H54 (cell line): ENCODE data around the gene LRRC19.

ENCODE experiments used
- DNase-seq: peaks from one replicate; pipeline ENCODE4 v3.0.0; 2011; ENCODE audit warnings: low spot score, mixed read lengths; ENCODE audit not compliant: insufficient read length
- FAIRE-seq: peaks from 3 replicates; lab custom pipeline; 2011; peaks lifted over from hg19 to GRCh38; lab: Jason Lieb, UNC
- POLR2A ChIP-seq: IDR thresholded peaks from 2 replicates; pipeline ENCODE4 v1.6.1; 2011; ENCODE audit warnings: low read depth, mild to moderate bottlenecking, low read length

LRRC19 gene

DNA sequence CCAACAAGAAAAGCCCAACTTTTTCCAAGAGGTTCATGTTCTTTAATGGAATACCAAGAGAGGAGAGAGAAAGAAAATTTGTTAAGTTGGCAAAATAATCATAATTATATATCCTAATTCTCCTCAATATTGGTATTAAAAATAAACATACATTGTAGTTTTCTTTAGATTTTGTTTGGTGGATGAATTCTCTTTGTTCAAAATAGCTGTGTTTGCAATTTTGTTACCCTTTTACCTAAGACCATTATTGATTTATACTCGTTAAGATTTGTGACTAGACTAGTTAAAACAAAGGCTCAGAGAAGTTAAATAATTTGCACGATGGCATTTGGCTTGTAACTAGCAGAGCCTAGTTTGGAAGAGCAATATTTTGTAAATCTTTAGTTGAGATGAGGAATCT is 9.7 kb downstream of the LRRC19 start:
- FAIRE-seq: no peak

DNA sequence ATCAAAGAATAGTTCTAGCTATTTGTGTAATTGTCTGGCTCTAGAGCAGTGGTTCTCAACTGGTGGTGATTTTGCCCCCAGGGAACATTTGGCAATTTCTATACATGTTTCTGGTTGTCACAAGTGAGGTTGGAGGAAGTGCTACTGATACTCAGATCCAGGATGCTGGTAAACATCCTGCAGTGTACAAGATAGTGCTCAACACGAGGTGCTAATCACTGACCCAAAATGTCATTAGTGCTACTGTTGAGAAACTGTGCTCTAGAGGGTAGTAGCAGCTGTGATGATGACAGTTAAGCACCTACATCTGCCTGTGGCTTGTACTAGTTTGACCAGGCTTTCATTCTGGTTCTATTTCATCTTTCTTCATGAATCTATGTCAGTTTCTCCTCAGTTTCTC is 22.1 kb downstream of the LRRC19 start:
- DNase-seq: no peak
- no peak for TF ChIP-seq POLR2A
- no peak for FAIRE-seq

More for the DNA sequence above, 9.7 kb downstream of the LRRC19 start:
- DNase-seq: no peak
- no peak for TF ChIP-seq POLR2A

DNA sequence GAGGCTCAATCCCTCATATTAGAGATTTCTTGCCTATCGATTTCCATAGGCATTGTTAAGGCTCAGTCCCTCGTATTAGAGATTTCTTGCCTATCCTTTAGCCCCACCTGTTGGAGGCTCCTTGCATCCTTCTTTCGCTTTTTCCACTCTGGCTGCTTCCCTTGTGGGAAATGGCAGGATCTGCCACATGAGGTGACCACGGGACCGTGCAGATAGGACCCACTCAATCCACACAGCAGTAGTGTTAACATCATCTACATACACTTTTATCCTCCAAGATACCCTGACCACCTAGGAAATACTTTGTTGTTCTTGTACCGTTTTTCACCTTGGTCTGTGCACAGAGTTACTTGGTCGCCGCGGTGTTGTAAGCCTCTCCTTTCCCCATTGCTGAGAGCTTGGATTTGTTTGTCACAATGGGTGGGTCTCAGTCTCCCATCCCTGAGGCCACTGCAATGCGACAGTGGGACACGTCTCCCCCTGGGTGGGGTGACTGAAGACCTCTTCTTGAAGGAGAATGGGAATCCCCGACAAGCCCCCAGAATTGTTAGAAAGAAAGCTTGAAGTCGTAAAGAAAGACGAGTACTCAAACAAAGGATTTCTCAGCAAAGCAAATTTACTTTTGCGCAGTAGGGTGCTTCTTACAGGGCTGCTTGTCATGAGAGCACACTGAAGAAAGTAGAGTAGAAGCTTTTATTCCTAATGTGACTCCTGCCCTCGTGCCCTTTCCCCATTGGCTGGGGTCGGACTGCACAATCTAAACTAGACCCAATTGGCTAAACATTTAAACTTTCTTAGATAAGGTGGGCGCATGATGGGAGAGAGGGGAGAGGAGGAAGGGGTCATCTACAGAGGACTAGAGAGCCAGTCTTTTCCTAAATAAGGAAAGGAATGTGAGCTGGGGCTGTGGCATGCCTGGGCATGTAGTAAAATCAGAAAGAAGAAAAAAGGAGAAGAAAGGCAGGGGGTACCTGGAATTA is 29.5 kb downstream of the LRRC19 start:
- TF ChIP-seq POLR2A: no peak
- FAIRE-seq (peak; percentile 96), DNase-seq (no peak)

DNA sequence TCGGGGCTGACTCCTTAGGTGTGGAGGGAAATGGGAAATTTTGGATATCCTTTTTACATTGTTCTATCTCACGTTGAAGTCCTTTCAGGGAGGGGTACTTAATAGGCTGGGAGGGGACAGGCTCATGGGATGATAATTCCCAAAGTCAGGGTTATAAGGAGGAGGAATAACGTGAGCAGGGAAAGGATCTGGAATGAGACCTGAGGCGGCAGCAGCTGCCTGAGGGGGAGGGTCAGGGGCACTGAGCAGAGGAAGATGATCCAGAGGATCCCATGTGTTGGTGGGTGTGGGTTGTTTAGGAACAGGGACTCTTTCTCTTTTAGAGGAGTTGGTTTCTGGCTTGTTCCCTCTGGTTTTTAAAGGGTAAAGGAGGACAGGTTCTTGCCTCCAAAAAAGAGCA is 30.5 kb downstream of the LRRC19 start:
- DNase-seq: no peak
- FAIRE-seq: no peak
- no peak for TF ChIP-seq POLR2A

DNA sequence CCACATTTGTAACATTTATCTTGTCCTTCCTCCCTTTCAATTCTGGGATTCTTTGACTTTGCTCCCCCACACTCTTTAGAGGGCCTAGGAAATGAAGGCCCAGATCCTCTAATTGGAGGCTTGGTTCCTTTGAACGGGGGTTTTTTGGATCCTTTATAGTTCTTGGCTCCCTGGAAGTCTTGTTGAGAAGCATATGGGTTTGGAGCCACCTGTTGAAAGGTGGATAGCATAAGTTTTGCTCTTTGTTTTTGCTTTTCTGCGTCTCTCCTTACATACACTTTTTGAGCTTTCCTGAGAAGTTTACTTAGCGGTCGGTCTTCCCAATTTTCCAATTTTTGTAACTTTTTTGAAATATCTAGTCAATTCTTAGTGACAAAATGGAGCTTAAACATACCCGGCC is 31.5 kb downstream of the LRRC19 start:
- no peak for FAIRE-seq
- no peak for DNase-seq
- TF ChIP-seq POLR2A: no peak

DNA sequence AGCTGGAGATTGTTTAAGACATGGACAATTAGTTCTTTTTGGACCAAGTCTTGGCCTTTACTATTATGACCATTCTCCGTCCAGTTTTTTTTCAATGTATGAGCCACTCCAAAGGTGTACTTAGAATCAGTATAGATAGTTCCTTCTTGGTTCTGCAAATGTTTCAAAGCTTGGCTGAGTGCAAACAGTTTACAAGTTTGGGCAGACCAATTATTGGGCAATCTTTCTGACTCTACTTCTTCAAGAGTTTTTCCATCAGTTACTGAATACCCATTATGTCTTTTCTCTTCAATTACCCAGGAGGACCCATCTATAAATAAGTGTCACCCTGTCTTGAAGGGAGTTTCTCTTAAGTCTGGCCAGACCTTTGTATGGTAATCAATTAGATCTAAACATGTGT is 33.8 kb downstream of the LRRC19 start:
- DNase-seq (no peak), FAIRE-seq (no peak)
- TF ChIP-seq POLR2A: no peak

DNA sequence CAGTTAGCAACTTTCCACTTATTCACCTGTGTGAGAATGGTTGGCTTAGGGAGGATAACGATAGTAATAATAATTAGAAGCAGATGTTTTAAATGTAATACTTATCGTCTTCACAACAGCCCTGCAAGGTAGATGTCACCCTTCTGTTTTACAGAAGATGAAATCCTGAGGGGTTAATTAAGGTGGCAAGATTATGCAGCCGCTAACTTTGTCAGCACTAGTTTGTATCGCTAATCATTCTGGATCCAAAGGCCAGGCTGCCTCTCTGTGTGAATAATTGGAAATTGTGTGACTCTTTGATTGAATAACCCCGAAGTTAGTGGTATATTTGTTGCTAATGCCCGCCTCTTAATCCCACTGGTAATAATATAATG is 48.6 kb downstream of the LRRC19 start:
- DNase-seq: no peak
- no peak for TF ChIP-seq POLR2A
- FAIRE-seq: no peak

DNA sequence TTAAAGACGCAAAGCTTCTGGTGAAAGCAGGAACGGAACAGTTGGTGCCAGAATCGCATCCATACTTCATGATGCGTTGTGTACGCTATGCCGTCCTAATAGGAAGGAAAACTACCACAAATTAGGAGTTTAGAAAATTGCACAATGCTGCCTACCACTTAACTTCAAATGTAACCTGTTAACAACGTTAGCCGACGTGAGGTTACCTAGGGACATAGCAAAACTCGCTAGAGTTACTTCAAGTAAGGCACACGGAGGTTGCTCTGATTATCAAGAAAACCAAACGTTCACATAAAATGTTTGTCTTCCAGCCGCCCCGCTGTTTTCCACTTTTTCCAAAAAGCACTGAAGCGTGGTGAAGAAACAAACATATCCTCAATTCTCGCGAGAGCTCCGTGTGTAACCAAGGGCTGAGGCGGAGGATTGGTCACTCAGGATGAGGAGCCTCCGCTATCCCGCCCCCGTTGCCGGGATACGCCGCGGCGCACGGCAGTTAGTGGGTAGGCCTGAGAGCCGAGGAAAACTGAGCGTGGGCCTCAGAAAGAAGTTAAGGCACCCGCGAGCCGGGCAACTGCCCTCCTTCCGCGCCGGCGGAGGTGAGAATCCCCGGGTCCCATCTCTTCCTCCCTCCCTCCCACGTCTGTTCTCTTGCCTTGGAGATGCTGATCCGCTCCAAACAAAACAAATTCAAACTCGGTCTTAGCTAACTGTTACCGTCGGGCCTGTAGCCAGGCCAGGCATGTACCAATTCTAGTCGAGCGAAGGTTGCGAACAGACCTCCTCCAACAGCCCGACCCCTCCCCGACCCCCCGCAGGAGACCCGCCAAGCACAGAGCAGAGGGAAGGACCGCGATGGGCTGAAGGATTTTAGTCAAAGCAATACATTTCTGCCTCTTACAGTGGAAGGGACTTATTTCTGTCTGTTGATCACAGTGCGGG is 49.3 kb downstream of the LRRC19 start, which contains the start of gene IFT74:
Gene IFT74 (plus strand): TSS at position 492 of the 939 bp plus-strand sequence. CDS start 5,556 bp downstream, outside the sequence.
- peak; percentile 98 for FAIRE-seq
- peak; percentile 86 for DNase-seq
- TF ChIP-seq POLR2A: peak; percentile 43; the same call in 1 of the 2 replicates

DNA sequence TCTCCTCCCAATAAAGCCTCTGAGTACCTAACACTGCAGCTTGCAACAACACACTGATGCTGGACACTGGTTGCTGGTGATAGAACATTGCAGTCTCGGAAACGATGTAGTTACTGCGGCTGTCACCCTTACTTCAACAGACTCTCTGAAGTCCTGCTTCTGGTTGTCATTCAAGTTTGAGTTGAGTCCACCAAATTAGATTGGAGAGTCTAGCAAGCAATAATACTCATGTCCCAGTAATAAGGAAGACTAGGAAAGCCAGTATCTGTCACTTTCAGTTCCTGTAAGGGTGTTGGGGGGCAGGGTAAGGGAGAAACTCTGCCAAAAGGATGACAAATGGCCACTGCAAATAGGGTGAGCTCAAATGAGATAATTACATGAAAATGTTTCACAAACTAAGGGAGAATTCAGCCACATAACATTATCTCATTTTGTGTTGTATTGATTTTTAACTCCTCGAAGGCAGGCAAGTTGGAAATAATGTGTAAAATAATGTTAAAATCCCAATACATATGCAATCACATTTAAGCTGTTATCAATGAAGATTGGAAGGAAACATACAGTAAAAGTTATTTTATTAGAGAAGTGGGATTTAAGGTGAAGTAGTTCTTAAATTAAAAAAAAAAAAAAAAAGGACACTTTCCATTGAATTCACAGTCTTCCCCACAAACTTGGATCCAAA is 50.1 kb downstream of the LRRC19 start:
- TF ChIP-seq POLR2A: no peak
- DNase-seq (no peak), FAIRE-seq (peak; percentile 86)

DNA sequence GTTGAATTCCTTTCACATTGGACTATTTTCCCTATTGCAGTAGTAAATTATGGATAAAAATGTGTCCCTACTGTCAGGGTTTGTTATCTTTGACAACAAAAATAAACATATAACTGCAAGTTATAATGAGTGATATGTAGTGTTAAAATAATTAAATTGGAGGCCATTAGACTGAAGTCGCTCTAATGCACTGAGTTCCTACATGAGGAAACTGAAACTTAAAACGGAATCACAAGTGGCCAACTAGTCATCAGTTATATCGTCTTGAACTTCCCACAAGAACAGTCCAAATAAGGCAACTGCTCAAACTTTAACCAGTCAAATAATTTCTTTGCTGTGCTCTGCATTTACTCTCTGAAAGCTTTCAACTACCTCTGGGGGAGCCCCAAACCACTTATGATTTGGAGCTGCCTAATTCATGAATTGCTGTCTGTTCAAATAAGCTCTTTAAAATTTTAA is 51.4 kb downstream of the LRRC19 start:
- no peak for TF ChIP-seq POLR2A
- DNase-seq: no peak
- FAIRE-seq: peak; percentile 41

DNA sequence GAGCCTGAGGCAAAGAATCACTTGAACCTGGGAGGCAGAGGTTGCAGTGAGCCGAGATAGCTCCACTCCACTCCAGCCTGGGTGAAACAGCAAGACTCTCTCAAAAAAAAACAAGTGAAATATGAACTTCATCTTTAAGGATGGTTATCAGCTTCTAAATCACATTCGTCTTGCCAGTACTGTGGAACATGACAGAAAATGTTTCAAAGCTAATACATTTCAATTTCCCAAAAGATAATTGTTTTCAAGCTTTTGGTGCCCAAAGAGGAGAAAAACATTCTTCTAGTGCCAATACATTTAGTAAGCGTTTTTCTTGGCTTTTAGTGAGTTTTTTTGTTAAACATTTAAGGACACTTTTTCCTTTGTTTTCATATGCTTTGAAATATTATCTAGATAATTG is 53.7 kb downstream of the LRRC19 start:
- DNase-seq (no peak), FAIRE-seq (no peak)
- no peak for TF ChIP-seq POLR2A

DNA sequence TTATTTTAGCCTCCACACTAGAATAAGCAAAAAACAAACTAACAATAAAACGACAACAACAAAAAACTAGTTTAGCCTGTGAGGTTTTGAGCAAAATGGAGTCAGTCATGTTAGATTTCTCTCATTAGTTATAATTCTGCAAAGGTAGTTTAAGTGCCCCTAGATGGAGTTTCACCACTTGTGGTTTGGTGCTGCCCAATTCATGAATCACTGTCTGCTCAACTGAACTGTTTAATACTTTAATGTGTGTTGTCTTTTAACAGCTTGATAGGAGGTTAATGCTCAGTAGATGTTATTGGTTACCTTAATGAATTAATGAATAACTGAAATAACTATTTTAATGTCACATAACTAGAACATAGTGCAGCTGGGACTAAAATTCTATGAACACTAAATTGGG is 55.0 kb downstream of the LRRC19 start:
- FAIRE-seq: no peak
- no peak for DNase-seq
- no peak for TF ChIP-seq POLR2A

DNA sequence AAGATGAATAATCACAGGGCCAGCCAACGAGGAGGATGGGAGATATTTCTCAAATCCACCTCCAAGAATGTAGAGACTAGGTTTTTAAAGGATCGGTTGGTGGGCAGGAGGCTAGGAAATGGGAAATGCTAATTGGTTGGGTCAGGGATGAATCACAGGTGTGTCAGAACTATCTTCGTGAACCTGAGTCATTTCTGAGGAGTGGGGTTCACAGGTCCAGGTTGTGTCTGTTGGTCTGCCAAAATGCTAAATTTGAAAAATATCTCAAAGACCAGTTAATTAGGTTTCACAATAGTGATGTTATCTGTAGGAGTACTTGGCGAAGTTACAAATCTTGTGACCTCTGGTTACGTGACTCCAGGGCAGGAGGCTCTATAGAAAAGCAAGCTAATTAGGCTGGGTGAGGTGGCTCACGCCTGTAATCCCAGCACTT is 55.8 kb downstream of the LRRC19 start:
- TF ChIP-seq POLR2A: no peak
- no peak for FAIRE-seq
- no peak for DNase-seq

DNA sequence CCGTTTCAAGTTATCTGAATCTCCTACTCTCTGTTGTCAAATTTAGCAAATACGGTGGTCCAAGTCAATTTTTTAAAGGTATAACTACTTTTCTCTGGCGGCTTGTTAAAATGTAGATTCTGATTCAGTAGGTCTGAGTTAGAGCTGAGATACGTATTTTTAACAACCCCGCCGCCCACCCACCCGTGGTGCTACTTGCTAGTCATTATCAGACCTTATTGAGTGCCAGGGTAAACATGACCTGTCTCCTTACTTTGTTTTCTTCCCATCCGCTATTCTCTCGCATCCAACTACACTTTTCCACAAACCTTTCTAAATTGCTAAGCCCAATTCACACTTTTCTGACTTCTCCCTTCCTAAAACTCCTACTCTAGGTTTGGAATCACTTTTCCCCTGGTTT is 57.7 kb downstream of the LRRC19 start:
- DNase-seq (no peak), FAIRE-seq (no peak)
- TF ChIP-seq POLR2A: no peak
